Thoracic aorta (tissue), 2 donors: ENCODE results near the gene TMEM200A. TPM values are rescaled to one million over a fixed set of nuclear protein-coding genes. Genes with fewer than 3 reads are reported as not detected.

Experiments used
- ATAC-seq: fragments of 150-250 bp; one replicate; pipeline ENCODE4 v1.8.0; 2017; ENCODE audit warnings: low read depth; ENCODE audit not compliant: insufficient number of reproducible peaks, low FRiP score
- DNase-seq: peaks from one replicate; pipeline ENCODE4 v3.0.0-alpha.2; 2020; ENCODE audit warnings: low spot score
- H3K27ac ChIP-seq, 2 donors: fragments of 200-600 bp; sonication (generic); 1 replicate in 1 of 2; 2 replicates in 1 of 2; pipeline ENCODE4 v1.5.1; 2016; ENCODE audit warnings: mild to moderate bottlenecking in 2 of 2, moderate library complexity in 2 of 2
- H3K27me3 ChIP-seq: fragments of 200-600 bp; sonication (generic); replicated peaks from 2 replicates; pipeline ENCODE4 v1.6.0; 2016; ENCODE audit warnings: mild to moderate bottlenecking; ENCODE audit not compliant: insufficient read depth
- H3K36me3 ChIP-seq: fragments of 200-600 bp; sonication (generic); one replicate; pipeline ENCODE4 v1.5.1; 2016
- H3K4me1 ChIP-seq, 2 donors: fragments of 200-600 bp; sonication (generic); 1 replicate in 1 of 2; 2 replicates in 1 of 2; pipeline versions ENCODE4 v1.5.1 to v1.6.0; 2016; ENCODE audit warnings: low read depth in 2 of 2, mild to moderate bottlenecking in 1 of 2; ENCODE audit not compliant: control insufficient read depth in 1 of 2
- H3K4me3 ChIP-seq: fragments of 200-600 bp; sonication (generic); 2 replicates; pipeline ENCODE4 v1.5.1; 2016; ENCODE audit warnings: mild to moderate bottlenecking
- H3K9me3 ChIP-seq: fragments of 200-600 bp; sonication (generic); 2 replicates; pipeline ENCODE4 v1.5.1; 2016
- CTCF ChIP-seq: fragments of 200-600 bp; sonication (generic); IDR thresholded peaks from one replicate; pipeline ENCODE4 v1.5.1; 2019; ENCODE audit warnings: antibody characterized with exemption
- total RNA-seq, 2 donors: library from RNA; depleted of rRNA; stranded (reverse); fragments of >200 nt; gene quantifications; one replicate each; pipeline versions ENCODE4 v1.1.0 to v1.2.3, GENCODE V29; 2016

Gene TMEM200A
- total RNA-seq: 1 to 10 TPM; 3.7 to 9.7 TPM

GRCh38 chr6:130365166-130366106 lies at the start of gene TMEM200A:
TMEM200A (plus strand) TSS chr6:130366017; CDS start chr6:130440423, 74,406 bp downstream.
- peak within 1 kb of the TSS; percentile 75 for H3K4me3 ChIP-seq
- no peaks in the 10 kb centered on the region for H3K36me3 ChIP-seq
- H3K9me3 ChIP-seq: no peaks in the 10 kb centered on the region
- ATAC-seq (no peak), DNase-seq (no peak)
- no peak within 1 kb of the TSS for H3K27ac ChIP-seq
- TF ChIP-seq CTCF: peak; percentile 49
- no peaks in the 10 kb centered on the region for H3K27me3 ChIP-seq
- peaks cover 3 to 5% of the 10 kb centered on the region in 2 donors for H3K4me1 ChIP-seq

GRCh38 chr6:130320908-130321307 lies 44.9 kb upstream of the TMEM200A start:
- H3K4me3 ChIP-seq: no peak overlapping the region
- no peak for DNase-seq
- ATAC-seq: no peak
- H3K4me1 ChIP-seq: no peaks in the 10 kb centered on the region
- no peaks in the 10 kb centered on the region for H3K9me3 ChIP-seq
- H3K36me3 ChIP-seq: no peaks in the 10 kb centered on the region
- no peak overlapping the region for H3K27ac ChIP-seq
- no peaks in the 10 kb centered on the region for H3K27me3 ChIP-seq
- no peak for TF ChIP-seq CTCF

- H3K36me3 ChIP-seq: no peaks in the 10 kb centered on the region
- H3K27me3 ChIP-seq: no peaks in the 10 kb centered on the region
- ATAC-seq: peak; percentile 33
- H3K4me3 ChIP-seq: no peak overlapping the region
- peak; percentile 76 for TF ChIP-seq CTCF
- H3K9me3 ChIP-seq: no peaks in the 10 kb centered on the region
- no peak overlapping the region for H3K27ac ChIP-seq
- H3K4me1 ChIP-seq: no peaks in the 10 kb centered on the region
- DNase-seq: no peak
These were observed 43.0 kb upstream of the TMEM200A start for GRCh38 chr6:130322673-130323268.

GRCh38 chr6:130324657-130325056 lies 41.2 kb upstream of the TMEM200A start:
- no peaks in the 10 kb centered on the region for H3K9me3 ChIP-seq
- no peak overlapping the region for H3K4me3 ChIP-seq
- no peak for TF ChIP-seq CTCF
- H3K36me3 ChIP-seq: no peaks in the 10 kb centered on the region
- DNase-seq: no peak
- no peaks in the 10 kb centered on the region for H3K27me3 ChIP-seq
- no peak for ATAC-seq
- H3K4me1 ChIP-seq: no peaks in the 10 kb centered on the region
- no peak overlapping the region for H3K27ac ChIP-seq

GRCh38 chr6:130326496-130326895 lies 39.3 kb upstream of the TMEM200A start:
- H3K27me3 ChIP-seq: no peaks in the 10 kb centered on the region
- no peaks in the 10 kb centered on the region for H3K9me3 ChIP-seq
- no peak overlapping the region for H3K4me3 ChIP-seq
- no peak for TF ChIP-seq CTCF
- no peaks in the 10 kb centered on the region for H3K4me1 ChIP-seq
- DNase-seq (no peak), ATAC-seq (no peak)
- no peak overlapping the region for H3K27ac ChIP-seq
- no peaks in the 10 kb centered on the region for H3K36me3 ChIP-seq
